Smooth muscle cell of bladder (primary cell): Measurements from ENCODE around the gene ANXA7. TPM values are rescaled to one million over a fixed set of nuclear protein-coding genes. Genes with fewer than 3 reads are reported as not detected.

Experiments
- total RNA-seq: library from RNA; depleted of rRNA; stranded (reverse); fragments of >200 nt; gene quantifications from 2 replicates; pipeline ENCODE4 v1.2.3, GENCODE V29; 2014

ANXA7 gene
- total RNA-seq, result 99.0 and 101 TPM in 2 replicates

DNA sequence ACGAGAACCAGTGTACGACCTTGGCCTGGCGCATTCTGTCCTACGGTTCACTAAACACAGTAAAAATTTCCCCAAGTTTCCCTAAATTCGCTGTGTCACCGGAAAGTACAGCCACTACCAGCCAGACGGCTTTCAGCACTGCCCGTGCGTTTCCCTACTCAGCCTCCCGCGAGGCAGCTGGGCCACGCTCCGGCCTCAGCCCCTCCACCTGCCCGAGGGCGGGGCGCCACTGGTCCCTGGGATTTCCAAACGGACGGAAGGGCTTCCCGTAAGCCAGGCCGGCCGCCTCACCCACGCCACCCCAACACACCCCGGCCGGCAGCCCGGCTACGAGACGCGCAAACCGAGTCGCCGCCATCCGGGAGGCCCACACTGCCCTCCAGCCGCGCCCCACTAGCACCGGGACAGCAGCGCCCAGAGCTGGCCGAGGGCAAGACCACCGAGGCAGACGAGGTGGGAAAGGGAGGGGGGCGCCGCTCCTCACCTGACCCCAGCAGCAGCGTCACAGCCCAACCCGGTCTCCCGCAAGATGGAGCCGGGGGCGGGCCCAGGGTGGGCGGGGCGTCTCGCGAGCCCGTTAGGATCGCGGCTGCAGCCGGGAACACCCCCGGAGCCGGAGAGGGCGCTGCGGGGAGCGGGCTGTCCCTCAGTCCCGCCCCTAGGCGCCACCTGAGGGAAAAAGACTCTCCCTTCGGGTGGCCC lies at the start of gene ANXA7:
TSS of gene ANXA7 (minus strand) at position 531 of the 702 bp plus-strand sequence. CDS start 13,202 bp downstream, outside the sequence.

DNA sequence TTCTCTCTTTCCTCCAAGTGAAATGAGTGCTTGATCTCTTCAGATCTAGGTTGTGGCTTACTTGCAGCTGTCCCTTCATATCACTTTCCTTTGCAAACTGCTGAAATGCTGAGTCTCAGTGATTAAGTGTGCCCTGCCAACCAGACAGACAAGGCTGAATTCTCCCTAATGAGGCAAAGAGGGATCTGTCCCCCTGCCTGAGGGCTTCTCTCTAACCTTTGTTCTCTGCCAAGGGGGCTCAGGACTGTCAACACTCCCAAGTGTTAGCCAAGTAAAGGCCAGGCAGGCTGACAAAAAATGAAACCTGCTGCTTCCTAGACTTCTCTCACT lies 19.6 kb upstream of the ANXA7 start, which contains the start of gene MSS51:
TSS of gene MSS51 (minus strand) at position 24 of the 330 bp plus-strand sequence. CDS start 5,277 bp downstream, outside the sequence.

DNA sequence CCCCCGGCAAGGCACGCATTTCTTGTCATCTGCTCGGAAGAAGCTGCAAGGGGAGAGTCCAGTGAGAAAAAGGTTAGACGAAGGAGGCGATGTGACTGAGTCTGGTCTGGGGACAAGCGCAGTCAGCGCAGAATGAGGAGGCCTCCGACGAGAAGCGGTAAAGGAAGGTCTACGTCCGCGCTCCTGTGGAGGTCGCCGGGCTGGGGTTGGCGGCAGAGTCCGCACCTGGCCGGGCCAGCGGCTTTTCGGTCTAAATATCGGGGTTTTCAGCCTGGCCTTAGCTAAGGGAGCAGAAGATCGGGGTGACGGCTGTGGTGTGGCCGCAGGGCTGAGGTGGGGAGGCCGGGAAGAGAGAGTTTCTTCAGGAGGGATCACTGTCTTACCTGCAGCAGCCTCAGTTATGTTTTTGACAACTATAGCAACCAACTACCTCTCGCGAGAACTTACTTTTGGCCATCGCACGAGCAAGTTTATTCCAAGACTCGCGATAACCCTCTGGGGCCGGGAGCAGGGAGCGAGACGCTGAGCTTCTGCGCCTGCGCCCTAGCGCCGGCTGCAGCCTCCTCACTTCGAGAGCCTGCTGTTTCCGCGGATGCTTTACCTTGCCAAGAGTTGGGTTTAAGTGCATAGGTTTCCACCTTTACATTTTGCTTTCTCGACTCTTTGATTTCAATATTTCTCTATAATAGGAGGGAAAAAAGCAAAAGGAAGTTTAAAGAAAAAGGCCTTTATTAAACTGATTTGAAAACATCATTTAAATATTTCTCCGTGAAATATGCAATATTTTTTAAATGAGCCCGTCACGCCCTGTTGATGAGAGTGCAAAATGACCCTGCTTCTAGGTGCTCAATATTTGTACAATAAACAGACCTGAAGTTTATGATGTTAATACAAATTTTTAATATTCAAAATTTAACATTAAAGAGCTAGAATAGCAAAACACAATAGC lies 55.3 kb downstream of the ANXA7 start, which contains the start of gene CFAP70:
TSS of gene CFAP70 (minus strand) at position 534 of the 949 bp plus-strand sequence. CDS start 4,068 bp downstream, outside the sequence.

Other genes with a start within 250 kb of the ANXA7 start
- 18.5 and 20.8 TPM in 2 replicates for gene ECD, start 246.1 kb downstream of the ANXA7 start, total RNA-seq
- gene FAM149B1, start 245.9 kb downstream of the ANXA7 start, total RNA-seq, result 30.3 and 36.8 TPM in 2 replicates
- gene DNAJC9, start 166.8 kb downstream of the ANXA7 start, total RNA-seq, result 14.5 and 15.7 TPM in 2 replicates
- 51.2 and 52.6 TPM in 2 replicates for gene MRPS16, start 161.4 kb downstream of the ANXA7 start, total RNA-seq
- 0.71 and 0.92 TPM in 2 replicates for gene CFAP70, start 55.2 kb downstream of the ANXA7 start, total RNA-seq
- 0.85 and 1.2 TPM in 2 replicates for gene MSS51, start 19.5 kb upstream of the ANXA7 start, total RNA-seq
- gene PPP3CB, start 82.0 kb upstream of the ANXA7 start, total RNA-seq, result 16.8 and 22.1 TPM in 2 replicates
- 5.4 and 6.3 TPM in 2 replicates for gene USP54, start 177.3 kb upstream of the ANXA7 start, total RNA-seq
- 0.09 and 0.14 TPM in 2 replicates for gene MYOZ1, start 227.4 kb upstream of the ANXA7 start, total RNA-seq
- not detected in 2 replicates for gene SYNPO2L, start 242.0 kb upstream of the ANXA7 start, total RNA-seq